Tibial nerve (tissue), 4 donors: ENCODE measurements around the gene IFITM2. TPM values are rescaled to one million over a fixed set of nuclear protein-coding genes. Genes with fewer than 3 reads are reported as not detected.
"Not testable (repeated sequence)": the region's sequence is repeated elsewhere in the genome, so short reads cannot be mapped to it uniquely, and the experiment has no call there.

Experiments
- DNase-seq, 2 donors: peaks; one replicate each; pipeline ENCODE4 v3.0.0-alpha.2; 2019; ENCODE audit warnings: low spot score in 2 of 2
- H3K27ac ChIP-seq, 4 donors: fragments of 200-600 bp; sonication (generic) in 3 of 4; one replicate each; pipeline ENCODE4 v1.5.1; 2017 to 2019; ENCODE audit warnings: mild to moderate bottlenecking in 1 of 4
- H3K27me3 ChIP-seq, 2 donors: fragments of 200-600 bp; sonication (generic) in 1 of 2; one replicate each; pipeline versions ENCODE4 v1.5.1 to v1.6.0; 2017 to 2019
- H3K36me3 ChIP-seq, 3 donors: fragments of 200-600 bp; sonication (generic); one replicate each; pipeline ENCODE4 v1.5.1; 2018 to 2019
- H3K4me1 ChIP-seq, 4 donors: fragments of 200-600 bp; sonication (generic) in 3 of 4; one replicate each; pipeline ENCODE4 v1.5.1; 2017 to 2019
- H3K4me3 ChIP-seq, 4 donors: fragments of 200-600 bp; sonication (generic) in 3 of 4; one replicate each; pipeline ENCODE4 v1.5.1; 2017 to 2019; ENCODE audit warnings: mild to moderate bottlenecking in 1 of 4, moderate library complexity in 1 of 4
- H3K9me3 ChIP-seq, 4 donors: fragments of 200-600 bp; sonication (generic) in 3 of 4; one replicate each; pipeline ENCODE4 v1.5.1; 2017 to 2019
- CTCF ChIP-seq, 5 experiments: fragments of 200-600 bp in 3 of 5; fragments of 450-650 bp in 2 of 5; sonication (generic) in 3 of 5; IDR thresholded peaks; one replicate each; pipeline ENCODE4 v1.5.1; 2016 to 2019; ENCODE audit warnings: antibody characterized with exemption in 5 of 5, mild to moderate bottlenecking in 3 of 5, moderate library complexity in 2 of 5
- EP300 ChIP-seq, 2 donors: sonication (generic); formaldehyde crosslinking; IDR thresholded peaks; one replicate each; pipeline ENCODE4 v1.6.1; 2017; ENCODE audit warnings: antibody characterized with exemption in 2 of 2, mild to moderate bottlenecking in 1 of 2
- POLR2A ChIP-seq, 2 donors: fragments of 450-650 bp; IDR thresholded peaks; one replicate each; pipeline ENCODE4 v1.6.1; 2017; ENCODE audit warnings: antibody characterized with exemption in 2 of 2, mild to moderate bottlenecking in 2 of 2, moderate library complexity in 2 of 2
- WGBS, 2 donors: methylation state at CpG; one replicate each; pipeline ENCODE4 v1.1.5; 2018; 5-methylcytosine and 5-hydroxymethylcytosine counted together
- total RNA-seq, 4 donors: library from RNA; depleted of rRNA; stranded (reverse); fragments of >200 nt; gene quantifications; one replicate each; pipeline ENCODE4 v1.1.0, GENCODE V29; 2016

The IFITM2 gene
- total RNA-seq, 4 donors from 2014 or later: 258 to 624 (median 292) TPM

- 95 to 96% methylated on average over 3 of the region's 3 CpGs for WGBS, 2 donors
- DNase-seq: no peak
- peak overlapping the region in 1 of 4 donors; percentile 23 for H3K4me3 ChIP-seq
- H3K27me3 ChIP-seq: no peaks in the 10 kb centered on the region
- H3K36me3 ChIP-seq: no peaks in the 10 kb centered on the region
- TF ChIP-seq EP300 (IDR thresholded peaks at IDR 0.05) (no peak), CTCF (IDR thresholded peaks at IDR 0.05) (no peak), POLR2A (IDR thresholded peaks at IDR 0.05) (no peak)
- H3K9me3 ChIP-seq: no peaks in the 10 kb centered on the region
- H3K4me1 ChIP-seq: peaks cover 4 to 59% (median 42%) of the 10 kb centered on the region in 4 donors
- H3K27ac ChIP-seq: peak overlapping the region; percentile 86 to 97 (median 94)
Observed at GRCh38 chr11:327581-327923, 19.9 kb downstream of the IFITM2 start.

- Histone ChIP-seq H3K27ac (peak overlapping the region in 3 of 4 donors; percentile 92 to 97 (median 95)), H3K9me3 (no peaks in the 10 kb centered on the region), H3K4me1 (peaks cover 4 to 55% (median 40%) of the 10 kb centered on the region in 4 donors), H3K27me3 (no peaks in the 10 kb centered on the region), H3K36me3 (no peaks in the 10 kb centered on the region), H3K4me3 (no peak overlapping the region)
- no peak for DNase-seq
- TF ChIP-seq EP300 (IDR thresholded peaks at IDR 0.05): no peak
- TF ChIP-seq CTCF (IDR thresholded peaks at IDR 0.05): no peak
- no peak for TF ChIP-seq POLR2A (IDR thresholded peaks at IDR 0.05)
- WGBS, 2 donors: 94 to 95% methylated on average over 13 of the region's 13 CpGs
Observed at GRCh38 chr11:328012-328411, 20.4 kb downstream of the IFITM2 start.

GRCh38 chr11:328516-329100 lies 21.0 kb downstream of the IFITM2 start:
- not testable (repeated sequence) for DNase-seq, H3K27me3 ChIP-seq, H3K4me3 ChIP-seq, H3K36me3 ChIP-seq, H3K9me3 ChIP-seq
- WGBS, 2 donors: 92 to 93% methylated on average over 15 of the region's 15 CpGs
- Histone ChIP-seq H3K4me1 (peaks cover 4 to 53% (median 39%) of the 10 kb centered on the region in 4 donors), H3K27ac (peak overlapping the region in 2 of 4 donors; percentile 92 to 97)

DNA sequence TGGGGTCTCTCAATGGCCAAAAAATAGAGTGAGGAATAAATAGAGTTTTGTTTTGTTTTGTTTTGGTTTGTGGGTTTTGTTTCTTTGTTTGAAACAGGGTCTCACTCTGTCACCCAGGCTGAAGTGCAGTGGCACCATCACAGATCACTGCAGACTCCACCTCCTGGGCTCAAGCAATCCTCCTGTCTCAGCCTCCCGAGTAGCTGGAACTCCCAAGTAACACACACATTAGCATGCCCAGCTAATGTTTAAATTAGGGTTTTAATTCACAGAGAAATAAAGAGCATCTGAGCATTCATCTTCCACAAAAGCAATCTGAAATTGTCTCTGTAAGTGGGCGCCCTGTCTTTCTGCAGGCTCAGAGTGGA lies 22.3 kb downstream of the IFITM2 start:
- WGBS, 2 donors: 86 to 88% methylated on average over 2 of the region's 2 CpGs
- Histone ChIP-seq H3K4me3 (no peak overlapping the region), H3K4me1 (peaks cover 4 to 54% (median 33%) of the 10 kb centered on the region in 4 donors), H3K27ac (peak overlapping the region in 1 of 4 donors; percentile 10), H3K9me3 (no peaks in the 10 kb centered on the region), H3K27me3 (no peaks in the 10 kb centered on the region), H3K36me3 (no peaks in the 10 kb centered on the region)
- TF ChIP-seq CTCF (IDR thresholded peaks at IDR 0.05) (no peak), EP300 (IDR thresholded peaks at IDR 0.05) (no peak), POLR2A (IDR thresholded peaks at IDR 0.05) (no peak)
- no peak for DNase-seq

- peaks cover 4 to 57% (median 32%) of the 10 kb centered on the region in 4 donors for H3K4me1 ChIP-seq
- no peak overlapping the region for H3K4me3 ChIP-seq
- DNase-seq: no peak
- H3K36me3 ChIP-seq: no peaks in the 10 kb centered on the region
- 59 to 67% methylated on average over 12 to 14 of the region's 14 CpGs for WGBS, 2 donors
- no peak for TF ChIP-seq POLR2A (IDR thresholded peaks at IDR 0.05)
- H3K27ac ChIP-seq: peak overlapping the region in 1 of 4 donors; percentile 10
- H3K9me3 ChIP-seq: no peaks in the 10 kb centered on the region
- no peaks in the 10 kb centered on the region for H3K27me3 ChIP-seq
Observed at GRCh38 chr11:330307-330693, 22.7 kb downstream of the IFITM2 start.

GRCh38 chr11:330694-331357 lies 23.2 kb downstream of the IFITM2 start:
- TF ChIP-seq EP300 (IDR thresholded peaks at IDR 0.05): no peak
- no peak for TF ChIP-seq CTCF (IDR thresholded peaks at IDR 0.05)
- TF ChIP-seq POLR2A (IDR thresholded peaks at IDR 0.05): no peak
- no peak overlapping the region for H3K4me3 ChIP-seq
- H3K36me3 ChIP-seq: no peaks in the 10 kb centered on the region
- H3K9me3 ChIP-seq: no peaks in the 10 kb centered on the region
- peaks cover 4 to 57% (median 29%) of the 10 kb centered on the region in 4 donors for H3K4me1 ChIP-seq
- no peaks in the 10 kb centered on the region for H3K27me3 ChIP-seq
- no peak overlapping the region for H3K27ac ChIP-seq
- DNase-seq: no peak
- 85 to 90% methylated on average over 26 to 34 of the region's 34 CpGs for WGBS, 2 donors
